GM19035 (cell line): ENCODE measurements around the gene RAD51D.
"Not testable (repeated sequence)": the region's sequence is repeated elsewhere in the genome, so short reads cannot be mapped to it uniquely, and the experiment has no call there.

ENCODE experiments used
- ATAC-seq: cut with Tn5 transposase; IDR thresholded peaks from one replicate; pipeline ENCODE4 v1.9.1; 2021; ENCODE audit not compliant: unreplicated experiment

RAD51D gene

DNA sequence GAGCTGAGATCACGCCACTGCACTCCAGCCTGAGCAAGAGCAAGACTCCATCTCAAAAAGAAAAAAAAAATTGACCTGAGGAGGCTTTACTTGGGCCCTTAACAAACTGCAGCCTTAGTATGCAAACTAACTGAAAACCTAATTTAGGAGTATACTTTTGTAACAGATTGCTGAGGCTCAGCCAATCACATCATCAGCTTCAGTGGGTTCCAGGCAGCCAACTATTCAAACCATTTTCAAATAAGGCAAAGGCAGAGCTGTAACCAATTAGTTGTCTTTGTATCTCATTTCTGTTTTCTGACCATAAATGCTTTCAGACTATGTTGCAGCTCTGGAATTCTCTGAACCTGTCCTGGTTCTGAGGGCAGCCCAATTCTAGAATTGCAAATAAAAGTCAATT, 23.9 kb downstream of the RAD51D start:
- ATAC-seq: no peak

DNA sequence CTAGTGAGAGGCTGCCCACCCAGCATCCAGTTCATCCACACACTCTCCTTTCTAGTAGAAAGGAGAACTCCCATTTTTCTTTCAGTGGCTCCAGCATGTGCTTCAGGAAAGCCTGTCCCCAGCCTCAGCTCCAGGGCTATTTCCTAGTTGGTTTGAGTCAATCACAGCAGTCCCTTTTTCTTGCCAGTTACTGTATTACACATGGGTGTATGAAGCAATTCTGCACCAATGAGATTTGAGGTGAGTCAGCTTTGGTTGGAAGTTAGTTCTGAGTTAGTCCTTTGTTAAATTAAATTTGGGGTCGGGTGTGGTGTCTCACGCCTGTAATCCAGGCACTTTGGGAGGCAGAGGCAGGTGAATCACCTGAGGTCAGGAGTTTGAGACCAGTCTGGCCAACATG, 24.8 kb downstream of the RAD51D start:
- ATAC-seq: no peak

DNA sequence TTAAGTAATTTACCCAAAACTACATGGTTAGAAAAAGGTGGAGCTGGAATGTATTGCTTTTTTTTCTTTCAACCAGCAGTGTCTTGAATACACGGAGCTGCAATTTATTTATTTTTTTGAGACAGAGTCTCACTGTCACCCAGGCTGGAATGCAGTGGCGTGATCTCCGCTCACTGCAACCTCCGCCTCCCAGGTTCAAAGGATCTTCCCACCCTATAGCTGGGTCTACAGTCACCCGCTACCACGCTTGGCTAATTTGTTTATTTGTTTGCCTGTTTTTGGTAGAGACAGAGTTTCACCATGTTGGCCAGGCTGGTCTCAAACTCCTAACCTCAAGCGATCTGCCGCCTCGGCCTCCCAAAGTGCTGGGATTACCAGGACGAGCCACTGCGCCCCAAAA, 29.0 kb downstream of the RAD51D start:
- not testable (repeated sequence) for ATAC-seq

DNA sequence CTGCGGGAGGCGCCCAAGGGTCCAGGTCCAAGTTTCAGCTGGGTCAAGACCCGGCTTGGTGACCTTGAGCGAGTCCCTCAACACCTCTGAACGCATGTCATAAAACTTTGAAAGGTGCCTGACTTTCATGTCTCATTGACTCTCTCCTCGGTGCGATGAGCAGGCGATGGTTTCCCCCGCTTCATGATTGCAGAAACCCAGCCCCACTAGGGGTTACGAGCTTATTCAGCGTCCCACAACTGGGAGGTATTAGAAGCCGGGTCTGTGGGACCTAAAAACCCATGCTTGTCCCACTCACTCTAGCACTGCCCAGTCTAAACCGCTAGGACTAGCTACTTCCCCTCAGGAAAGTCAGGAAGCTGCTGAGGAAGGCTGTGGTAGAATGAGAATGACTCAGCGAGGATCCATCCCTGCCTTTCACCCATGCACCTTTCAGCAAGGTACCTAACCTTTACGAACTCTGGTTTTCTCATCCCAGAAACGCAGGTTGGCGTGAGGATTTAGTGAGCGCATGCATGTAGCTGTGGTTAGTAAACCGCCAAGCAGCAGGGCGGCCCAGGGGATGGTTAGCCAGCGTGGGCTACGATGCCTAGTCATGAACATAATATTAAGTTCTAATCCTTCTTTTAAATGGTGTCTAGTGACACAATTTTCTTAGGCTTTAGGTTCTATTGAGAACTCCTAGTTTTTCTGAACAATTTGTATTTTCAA, 29.9 kb downstream of the RAD51D start:
- peak; percentile 26 for ATAC-seq

DNA sequence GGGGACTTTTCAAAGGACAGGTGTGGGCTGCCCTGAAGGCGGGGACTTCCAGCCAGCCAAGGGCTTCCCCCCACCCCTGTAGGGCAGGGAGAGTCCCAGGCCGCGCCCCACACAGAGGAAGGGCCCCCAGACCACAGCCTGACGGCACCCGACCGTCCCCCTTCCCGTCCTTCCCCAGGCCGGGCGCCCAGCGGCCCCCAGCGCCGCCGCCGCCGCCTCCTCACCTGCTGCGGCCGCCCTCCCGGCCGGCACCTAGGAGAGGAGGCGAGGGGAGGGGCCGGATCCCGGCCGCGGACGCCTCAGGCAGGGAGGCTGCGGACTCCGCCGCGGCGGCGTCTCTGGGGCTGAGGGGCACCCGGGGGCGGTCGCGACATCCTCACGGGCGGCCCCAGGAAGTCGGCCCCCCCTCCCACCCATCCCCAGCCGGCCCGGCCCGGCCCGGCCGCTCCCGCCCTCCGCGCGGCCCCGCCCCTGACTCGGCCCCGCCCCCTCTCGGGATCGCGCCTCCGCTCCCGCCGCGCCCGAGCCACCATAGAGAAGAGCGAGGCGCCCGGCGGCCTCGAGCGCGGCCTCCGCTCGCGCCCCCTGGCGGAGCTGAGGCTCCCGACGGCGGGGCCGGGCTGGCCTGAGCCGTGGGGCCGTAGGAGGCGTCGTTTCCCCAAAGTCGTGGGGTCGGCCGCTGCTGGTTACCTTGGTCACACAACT, 30.6 kb downstream of the RAD51D start:
- ATAC-seq: peak; percentile 78

DNA sequence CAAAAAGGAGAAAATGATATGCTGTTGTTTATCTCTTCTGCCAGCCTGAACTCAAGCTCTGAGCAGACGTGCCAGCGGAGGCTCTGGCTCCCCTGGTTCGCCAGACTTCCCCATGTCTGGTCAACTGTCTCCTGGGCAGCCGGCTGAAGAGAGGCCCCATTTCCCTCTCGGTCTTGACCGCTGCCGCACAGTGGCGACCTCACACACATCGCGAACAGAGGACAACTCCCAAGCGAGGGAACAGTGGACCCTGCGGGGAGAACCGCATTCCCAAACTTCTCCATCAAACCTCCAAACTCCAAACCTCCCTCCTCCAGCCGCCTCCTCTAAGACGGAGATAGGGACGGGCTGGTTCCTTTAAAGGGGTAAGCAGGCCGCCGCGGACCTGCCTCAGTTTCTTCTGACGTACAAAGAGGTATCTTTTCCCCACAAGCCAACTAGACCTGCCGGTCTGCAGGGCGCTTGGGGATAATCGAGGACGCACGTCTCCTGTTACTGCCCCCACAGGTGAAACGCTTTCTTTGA, 31.2 kb downstream of the RAD51D start:
- ATAC-seq: no peak

DNA sequence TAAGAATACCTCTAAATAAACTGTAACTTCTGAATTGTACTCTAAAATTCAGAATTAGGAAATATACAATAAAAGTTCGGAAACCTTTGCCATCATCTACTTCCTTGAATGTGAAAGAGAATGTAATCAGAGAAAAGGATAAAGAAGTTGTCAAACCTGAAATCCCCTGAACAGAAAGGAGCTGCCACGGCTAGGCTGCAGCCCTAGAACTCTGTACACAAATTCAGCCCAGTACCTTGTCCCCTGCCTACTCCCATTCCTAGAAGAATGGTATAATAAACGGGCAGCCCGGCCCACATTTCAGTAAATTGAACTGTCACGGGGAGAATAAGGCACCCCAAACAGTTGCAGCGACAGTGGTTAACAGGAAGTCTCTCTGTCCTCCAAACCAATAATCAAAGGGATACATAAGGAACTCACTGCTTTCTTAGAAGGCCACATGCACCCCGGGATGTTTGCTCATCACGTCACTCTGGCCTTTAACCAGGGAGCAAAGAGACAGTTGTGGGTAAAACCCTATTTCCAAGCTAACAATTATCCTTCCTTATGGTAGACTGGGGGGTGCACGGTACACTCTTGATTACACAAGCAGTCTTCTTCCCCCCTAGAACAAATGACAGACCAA, 31.8 kb downstream of the RAD51D start:
- ATAC-seq: no peak

DNA sequence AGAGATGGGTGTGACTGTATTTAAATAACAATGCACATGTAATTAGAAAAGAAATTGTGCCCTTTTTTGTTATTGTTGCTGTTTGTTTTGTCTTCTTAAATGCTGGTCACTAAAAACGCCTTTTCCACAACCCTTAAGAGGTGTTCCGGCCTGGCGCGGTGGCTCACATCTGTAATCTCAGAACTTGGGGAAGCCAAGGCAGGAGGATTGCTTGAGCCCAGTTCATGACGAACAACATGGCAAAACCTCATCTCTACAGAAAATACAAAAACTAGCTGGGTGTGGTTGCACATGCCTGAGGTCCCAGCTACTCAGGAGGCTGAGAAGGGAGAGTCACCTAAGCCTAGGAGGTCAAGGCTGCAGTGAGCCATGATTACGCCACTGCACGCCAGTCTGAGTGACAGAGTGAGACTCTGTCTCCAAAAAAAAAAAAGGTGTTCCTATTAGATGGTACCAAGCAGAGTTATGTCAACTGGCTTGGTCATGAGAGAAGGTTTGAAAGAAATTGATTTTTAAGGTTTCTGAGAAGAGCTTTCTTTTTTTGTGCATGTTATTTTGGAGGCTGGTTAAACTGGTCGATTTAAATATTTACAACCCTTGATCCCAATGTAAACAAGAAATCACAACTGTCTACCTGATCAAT, 32.6 kb downstream of the RAD51D start:
- no peak for ATAC-seq

DNA sequence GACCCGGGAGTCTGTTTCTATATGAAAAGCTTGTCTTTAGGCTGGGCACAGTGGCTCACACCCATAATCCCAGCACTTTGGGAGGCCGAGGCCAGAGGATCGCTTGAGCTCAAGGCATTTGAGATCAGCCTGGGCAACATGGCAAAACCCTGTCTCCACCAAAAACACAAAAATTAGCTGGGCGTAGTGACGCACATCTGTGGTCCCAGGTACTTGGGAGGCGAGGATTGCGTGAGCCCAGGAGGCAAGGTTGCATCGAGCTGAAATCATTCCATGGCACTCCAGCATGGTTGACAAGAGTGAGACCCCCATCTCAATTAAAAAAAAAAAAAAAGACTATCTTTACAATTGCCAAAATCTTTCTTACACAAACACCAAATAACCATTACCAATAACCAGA, 33.5 kb downstream of the RAD51D start:
- no peak for ATAC-seq

DNA sequence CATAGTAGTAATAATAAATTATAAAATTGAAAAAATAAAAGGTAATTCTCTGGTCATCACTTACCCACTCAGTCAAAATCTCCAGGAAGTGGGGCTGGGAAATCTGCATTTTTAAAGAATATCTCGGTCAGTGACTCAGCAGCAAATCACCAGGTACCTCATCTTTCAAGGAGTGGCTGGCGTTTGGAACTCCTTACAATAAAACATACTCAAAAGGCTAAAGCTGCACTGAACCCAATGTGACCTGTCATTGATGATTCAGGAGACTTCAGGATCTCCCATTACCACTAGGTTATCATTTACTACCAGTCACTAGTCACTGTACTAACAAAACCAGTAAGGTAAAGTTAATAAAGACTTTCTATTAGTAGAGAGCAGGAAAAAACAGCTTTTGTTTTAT, 34.7 kb downstream of the RAD51D start:
- ATAC-seq: no peak

DNA sequence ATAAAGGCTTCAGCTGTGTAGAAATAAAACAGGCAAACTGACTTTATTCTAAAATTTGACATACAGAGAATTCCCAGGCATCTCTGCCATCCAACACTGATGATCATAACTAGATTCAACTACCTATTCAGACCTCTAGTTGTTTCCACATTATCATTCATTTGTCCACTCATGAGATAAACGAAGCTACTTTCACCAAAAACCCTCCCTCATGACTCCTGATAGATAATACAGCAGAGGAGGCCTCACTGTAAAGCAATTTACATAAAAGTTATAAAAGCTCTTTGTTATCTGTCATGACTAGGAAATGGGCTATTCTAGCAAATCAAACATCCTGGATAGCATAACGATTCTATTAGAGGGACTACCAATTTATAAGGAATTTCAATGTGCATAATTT, 36.6 kb downstream of the RAD51D start:
- ATAC-seq: no peak

DNA sequence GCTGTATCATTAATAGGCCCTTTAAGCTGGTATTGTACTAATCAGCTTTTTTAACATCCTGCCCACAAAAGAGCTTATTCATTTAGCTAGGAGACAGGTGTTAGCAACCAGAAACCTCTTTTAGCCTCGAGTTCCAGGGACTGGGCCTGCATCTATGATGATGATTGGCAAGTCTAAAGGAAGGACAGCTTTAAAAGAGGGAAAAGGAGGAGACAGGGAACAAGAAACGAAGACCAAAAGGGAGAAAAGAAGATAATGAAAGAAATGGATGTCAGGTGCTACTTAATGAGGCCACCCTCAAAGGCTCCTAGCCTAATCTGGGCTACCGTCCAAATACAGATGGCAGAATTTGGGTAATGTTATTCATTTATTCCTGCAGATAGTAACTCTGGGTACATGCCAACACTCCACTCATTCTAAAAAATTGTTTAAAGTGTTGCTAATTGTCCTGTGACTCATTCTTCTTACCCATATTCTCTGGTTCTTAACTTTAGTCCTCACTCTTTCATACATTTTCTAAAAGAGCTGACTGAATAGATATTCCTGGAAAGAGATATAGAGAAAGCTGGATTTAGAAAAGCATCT, 37.5 kb downstream of the RAD51D start:
- ATAC-seq: no peak

DNA sequence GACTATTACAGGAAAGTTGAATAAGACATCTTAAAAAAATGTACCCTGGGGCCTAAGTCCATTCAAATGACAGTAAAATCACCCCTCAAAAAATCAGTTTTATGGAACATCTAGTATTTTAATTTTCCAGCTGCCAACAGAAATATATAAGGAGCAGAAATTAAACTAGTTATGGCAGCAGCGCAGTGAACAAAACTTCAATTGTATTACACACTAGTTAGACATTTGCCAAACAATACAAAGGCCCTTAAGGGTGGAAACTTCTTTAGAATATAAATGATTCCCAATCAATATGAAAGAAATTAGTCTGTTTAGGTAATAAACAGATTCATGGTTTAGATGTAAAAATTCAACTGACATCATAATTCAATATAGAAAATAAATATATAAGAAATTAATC, 38.0 kb downstream of the RAD51D start:
- no peak for ATAC-seq

DNA sequence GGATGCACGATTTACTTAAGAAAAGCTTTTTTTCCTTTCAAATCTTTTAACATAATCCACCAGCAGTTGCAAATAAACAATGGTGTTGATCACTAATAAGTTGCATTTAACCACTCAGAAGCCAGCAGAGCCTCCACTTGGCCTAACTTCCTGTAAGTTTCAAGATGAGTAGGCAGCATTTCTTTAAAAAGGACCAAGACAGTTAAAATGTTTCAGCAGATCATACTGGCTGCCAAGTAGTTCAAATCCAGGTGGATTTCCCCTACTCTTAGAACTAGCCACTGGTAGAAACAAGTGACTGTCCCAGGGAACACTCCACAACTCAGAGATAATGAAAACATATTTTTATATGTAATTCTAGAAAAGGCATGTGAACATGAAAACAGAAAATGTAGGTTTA, 39.1 kb downstream of the RAD51D start:
- ATAC-seq: no peak

DNA sequence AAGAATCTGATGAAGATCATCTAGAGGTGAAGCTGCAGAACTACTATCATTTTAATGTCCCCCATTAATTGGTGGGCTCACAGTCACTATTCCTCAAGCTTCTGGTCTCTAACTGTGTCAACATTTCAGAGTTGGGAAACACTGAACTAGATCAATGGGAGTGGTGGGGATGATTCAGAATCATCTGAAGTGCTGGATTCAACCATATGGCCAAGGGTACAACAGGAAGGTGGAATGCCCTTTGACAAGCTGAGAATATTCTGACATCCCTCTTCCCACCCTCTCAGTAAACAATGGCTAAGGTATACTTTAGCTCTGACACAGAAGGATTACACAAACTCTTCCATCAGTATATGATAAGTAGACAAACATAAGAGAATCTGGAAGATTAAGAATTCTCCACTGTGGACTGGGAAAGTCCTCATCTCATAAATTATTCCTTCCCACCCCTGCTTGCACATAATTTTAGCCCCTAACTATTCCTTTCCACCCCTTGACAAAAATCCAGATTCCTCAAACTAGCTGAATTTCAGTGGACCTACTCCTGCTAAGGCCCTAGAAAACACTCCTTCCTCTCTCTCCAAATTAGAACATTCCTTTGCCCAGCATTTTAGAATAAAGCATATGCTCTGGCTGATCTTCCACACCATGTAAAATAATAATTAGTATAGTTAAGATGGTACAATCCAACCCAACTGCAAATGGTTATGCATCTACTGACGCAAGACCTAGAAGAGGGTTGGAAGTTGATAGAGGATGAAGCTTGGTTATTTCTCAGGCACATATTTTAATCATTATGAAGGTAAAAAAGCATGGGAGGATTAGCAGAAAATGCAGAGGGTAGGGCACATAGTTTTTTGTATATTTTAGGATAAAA, 39.9 kb downstream of the RAD51D start:
- no peak for ATAC-seq

DNA sequence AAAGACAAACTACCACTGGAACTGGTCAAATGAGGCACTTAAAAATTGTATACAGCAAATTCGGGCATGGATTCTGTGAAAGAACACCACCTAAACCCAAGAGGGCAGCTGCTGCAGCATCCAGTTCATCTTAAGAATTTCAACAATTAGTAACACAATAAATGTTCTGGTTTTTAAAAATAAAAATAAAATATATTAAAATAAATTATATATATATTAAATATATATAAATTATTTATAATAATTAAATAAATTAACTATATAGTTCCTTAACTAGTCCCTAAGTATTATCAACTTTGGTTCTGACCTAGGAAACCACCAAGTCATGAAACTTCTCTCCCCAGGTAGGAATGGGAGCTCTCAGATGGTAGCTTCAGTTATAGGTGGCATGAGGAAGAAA, 42.8 kb downstream of the RAD51D start:
- ATAC-seq: no peak

DNA sequence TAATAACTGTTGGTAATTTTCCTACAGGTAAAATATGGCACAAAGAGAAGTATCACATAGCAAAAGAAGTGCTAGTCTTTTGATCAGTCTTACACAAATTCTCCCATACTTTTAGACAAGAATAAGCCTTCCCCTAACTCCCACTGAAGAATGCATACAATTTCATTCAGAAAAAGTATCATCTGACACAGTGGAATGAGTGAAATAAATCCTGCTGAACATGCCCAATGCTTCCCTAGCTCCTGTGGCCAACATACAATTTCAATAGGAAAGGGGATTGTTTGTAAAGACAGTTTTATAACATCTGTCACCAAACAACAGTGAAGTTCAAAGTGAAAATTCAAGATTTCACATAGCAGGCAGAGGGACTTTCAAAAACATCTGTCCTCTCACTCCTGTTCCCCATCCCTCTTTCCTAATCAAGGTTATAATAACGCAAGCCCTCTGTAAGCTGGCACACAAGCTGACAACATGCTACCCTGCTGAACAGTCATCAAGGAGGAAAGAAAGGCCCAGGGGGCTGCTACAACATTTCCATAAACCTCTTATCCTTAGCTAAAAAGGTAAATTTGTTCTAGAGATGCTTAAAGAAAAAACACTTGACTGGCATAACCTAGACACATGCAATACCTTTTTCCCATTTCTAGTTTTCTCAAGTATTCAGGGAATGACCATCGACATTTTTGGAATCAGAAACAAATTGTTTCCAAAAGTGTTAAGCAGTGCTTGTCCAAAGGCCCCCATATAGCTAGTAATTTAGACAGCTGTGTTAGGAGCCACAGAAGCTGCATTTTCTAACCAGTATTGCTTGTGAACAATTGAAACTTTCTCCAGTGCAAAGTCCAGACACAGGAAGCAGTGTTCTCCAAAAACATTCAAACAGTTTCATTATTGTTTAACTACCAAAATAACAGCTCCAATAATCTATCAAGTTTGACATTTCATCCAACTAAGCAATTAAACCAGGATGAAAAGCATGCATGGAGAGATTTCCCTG, 44.7 kb downstream of the RAD51D start:
- ATAC-seq: no peak

DNA sequence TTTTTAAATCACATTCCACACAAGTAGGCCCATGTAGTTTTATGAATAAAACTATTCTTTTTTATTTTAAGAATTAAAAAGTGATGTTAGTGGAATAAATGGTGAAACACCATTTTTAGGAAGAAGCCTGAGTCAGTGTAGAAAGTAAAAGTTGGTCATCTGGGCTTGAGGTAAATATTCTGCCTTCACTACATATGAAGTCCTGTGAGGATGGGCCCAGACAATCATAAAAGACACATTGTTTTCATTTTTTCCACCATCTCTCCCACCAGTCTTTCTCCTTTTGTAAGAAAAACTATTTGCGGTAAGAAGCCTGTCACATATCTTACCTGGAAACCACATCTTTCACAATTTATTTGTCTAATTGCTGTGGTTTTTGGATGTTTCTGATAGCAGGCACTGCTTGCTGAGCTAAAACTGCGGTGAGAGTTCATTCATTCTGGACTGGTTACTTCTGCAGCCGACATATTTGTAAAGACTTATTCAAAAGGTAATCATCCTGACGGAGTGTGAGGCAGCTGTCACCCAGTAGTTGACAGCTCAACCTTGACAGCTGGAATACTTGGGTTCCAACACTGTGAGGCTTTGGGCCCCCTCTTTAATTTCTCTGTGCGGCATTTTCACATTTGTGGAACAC, 45.6 kb downstream of the RAD51D start:
- no peak for ATAC-seq
